GM12878 (cell line): ENCODE measurements around the gene TIPIN. TPM values are rescaled to one million over a fixed set of nuclear protein-coding genes. Genes with fewer than 3 reads are reported as not detected.

ENCODE experiments used
- ATAC-seq: fragments of 200-7000 bp; cut with Tn5 transposase; 3 replicates; pipeline ENCODE4 v1.9.1; 2020; ENCODE audit warnings: mild to moderate bottlenecking, moderate library complexity
- BruUV-seq: library from RNA; stranded (reverse); fragments of 400-500 nt; replicated peaks from 2 replicates; lab custom pipeline; 2021; lab: Mats Ljungman, UMichigan
- CTCF ChIA-PET: fragments of 300-600 bp; sonication (Branson Sonifier 250); formaldehyde crosslinking; extraction: SDS; loops from one replicate; lab custom pipeline; 2021; ENCODE audit warnings: inconsistent platforms; lab: Yijun Ruan, JAX
- POLR2A ChIA-PET: fragments of 350-600 bp; formaldehyde crosslinking; extraction: SDS; loops from one replicate; lab custom pipeline; 2021; ENCODE audit warnings: inconsistent platforms; lab: Charles Lee
- RAD21 ChIA-PET: fragments of 300-600 bp; sonication (Branson Sonifier 250); formaldehyde crosslinking; loops from one replicate; lab custom pipeline; 2023; ENCODE audit warnings: antibody characterized with exemption; ENCODE audit not compliant: unreplicated experiment; lab: Charles Lee
- SMC1A ChIA-PET: fragments of 300-600 bp; sonication (Branson Sonifier 250); formaldehyde crosslinking; loops from one replicate; lab custom pipeline; 2023; ENCODE audit not compliant: unreplicated experiment, uncharacterized antibody; lab: Charles Lee
- DNase-seq: peaks from one replicate; pipeline ENCODE4 v3.0.0-alpha.2; 2011; ENCODE audit warnings: low read depth, low spot score
- FAIRE-seq: peaks from 3 replicates; lab custom pipeline; 2011; peaks lifted over from hg19 to GRCh38; lab: Jason Lieb, UNC
- H2AFZ ChIP-seq: 2 replicates; pipeline ENCODE4 v1.6.0; 2011; ENCODE audit warnings: low read depth, low read length, control low read depth; ENCODE audit not compliant: control insufficient read depth
- H3K27ac ChIP-seq: 2 replicates; pipeline ENCODE4 v1.5.1; 2011; ENCODE audit warnings: control low read depth; ENCODE audit not compliant: control insufficient read depth, insufficient read depth
- H3K27me3 ChIP-seq, 2 experiments: replicated peaks in 1 of 2; 2 replicates each; pipeline versions ENCODE4 v1.6.0 to v1.6.1; 2011; ENCODE audit warnings: low read length in 1 of 2; ENCODE audit not compliant: control insufficient read depth in 2 of 2, insufficient read depth in 2 of 2
- H3K36me3 ChIP-seq, 2 experiments: 2 replicates each; pipeline ENCODE4 v1.5.1; 2011; ENCODE audit warnings: low read length in 1 of 2; ENCODE audit not compliant: control insufficient read depth in 2 of 2, insufficient read depth in 2 of 2
- H3K4me1 ChIP-seq: 2 replicates; pipeline ENCODE4 v1.6.1; 2011; ENCODE audit warnings: mild to moderate bottlenecking, low read length, moderate library complexity, mixed read lengths; ENCODE audit not compliant: control insufficient read depth, insufficient read depth
- H3K4me2 ChIP-seq: 2 replicates; pipeline ENCODE4 v1.6.0; 2011; ENCODE audit warnings: control low read depth; ENCODE audit not compliant: control insufficient read depth, insufficient read depth
- H3K4me3 ChIP-seq: fragments of 200-600 bp; sonication (generic); 2 replicates; pipeline ENCODE4 v1.5.1; 2016
- H3K79me2 ChIP-seq: 2 replicates; pipeline ENCODE4 v1.6.0; 2011; ENCODE audit warnings: low read length; ENCODE audit not compliant: control insufficient read depth, insufficient read depth
- H3K9ac ChIP-seq: 2 replicates; pipeline ENCODE4 v1.8.0; 2011; ENCODE audit warnings: low read length, control low read depth, mixed read lengths; ENCODE audit not compliant: control insufficient read depth, insufficient read depth
- H3K9me3 ChIP-seq: replicated peaks from 3 replicates; pipeline ENCODE4 v1.5.1; 2011; ENCODE audit warnings: mild to moderate bottlenecking, low read length; ENCODE audit not compliant: control insufficient read depth, insufficient read depth
- H4K20me1 ChIP-seq: 2 replicates; pipeline ENCODE4 v1.6.0; 2011; ENCODE audit not compliant: control insufficient read depth, insufficient read depth
- CREB1 ChIP-seq: IDR thresholded peaks from 2 replicates; pipeline ENCODE4 v1.6.1; 2012; ENCODE audit warnings: low read depth, mild to moderate bottlenecking, inconsistent platforms
- RUNX3 ChIP-seq: IDR thresholded peaks from 2 replicates; pipeline ENCODE4 v1.6.1; 2012; ENCODE audit warnings: low read length, inconsistent platforms
- SMAD1 ChIP-seq: fragments of 450-650 bp; IDR thresholded peaks from 2 replicates; pipeline ENCODE4 v1.6.1; 2018; ENCODE audit warnings: mild to moderate bottlenecking, low read depth; ENCODE audit not compliant: partially characterized antibody
- SPI1 ChIP-seq: IDR thresholded peaks from 2 replicates; pipeline ENCODE4 v1.6.1; 2011; ENCODE audit warnings: low read depth, mild to moderate bottlenecking, low read length, moderate library complexity, borderline replicate concordance; ENCODE audit not compliant: insufficient read depth
- TBL1XR1 ChIP-seq: IDR thresholded peaks from 2 replicates; pipeline ENCODE4 v1.6.1; 2012; ENCODE audit warnings: low read depth, low read length, improper control_type of control experiment
- TCF12 ChIP-seq: IDR thresholded peaks from 2 replicates; pipeline ENCODE4 v1.6.1; 2011; ENCODE audit warnings: low read depth, mild to moderate bottlenecking, low read length
- WGBS: methylation state at CpG from one replicate; pipeline ENCODE4 v1.1.6; 2016; ENCODE audit warnings: low lambda C conversion rate; ENCODE audit not compliant: insufficient replicate concordance, insufficient coverage; ENCODE audit errors: missing lambda C conversion rate; 5-methylcytosine and 5-hydroxymethylcytosine counted together
- in situ Hi-C: fragments of 300-500 bp; cut with MboI; formaldehyde crosslinking; loops from 9 replicates; pipeline ENCODE4 v1.14.3; 2018; ENCODE audit warnings: mixed read lengths
- intact Hi-C: fragments of 100-400 bp; cut with micrococcal nuclease; formaldehyde crosslinking; loops from one replicate; pipeline ENCODE4 v1.14.2; 2022; ENCODE audit not compliant: unreplicated experiment
- polyA plus RNA-seq, 11 experiments: library from polyadenylated mRNA; depleted of rRNA in 4 of 11; unstranded in 6 of 11; stranded (reverse) in 5 of 11; fragments of >200 nt; fragmentation: Nextera tagmentation in 4 of 11; fragmentation: Illumina TruSeq in 1 of 11; extraction: Ambion mirVana in 4 of 11; extraction: Trizol in 1 of 11; gene quantifications; 1 replicate in 1 of 11; 2 replicates in 10 of 11; pipeline versions ENCODE4 v1.2.1 to v1.2.3, GENCODE V29; 2011 to 2016; ENCODE audit warnings: inconsistent platforms in 2 of 11, missing spikeins in 2 of 11, low read depth in 1 of 11
- total RNA-seq, 4 experiments: library from RNA; depleted of rRNA in 3 of 4; stranded (reverse); fragments of >200 nt in 3 of 4; fragmentation: Illumina TruSeq in 1 of 4; extraction: Trizol in 1 of 4; gene quantifications; 2 replicates each; pipeline versions ENCODE4 v1.2.1 to v1.2.3, GENCODE V29; 2013 to 2021
- TF ChIP-seq, protein P1 (sequence below): IDR thresholded peaks from 2 replicates; pipeline ENCODE4 v1.6.1; 2011; ENCODE audit warnings: mild to moderate bottlenecking, low read depth, low read length, moderate library complexity; ENCODE audit not compliant: insufficient replicate concordance
- TF ChIP-seq, protein P2 (sequence below): IDR thresholded peaks from 2 replicates; pipeline ENCODE4 v1.6.1; 2011; ENCODE audit warnings: borderline replicate concordance, low read depth, mild to moderate bottlenecking, moderate library complexity, low read length; ENCODE audit not compliant: insufficient read depth, poor library complexity, severe bottlenecking
- TF ChIP-seq, protein P3 (sequence below): IDR thresholded peaks from 2 replicates; pipeline ENCODE4 v1.6.1; 2012; ENCODE audit warnings: improper control_type of control experiment, low read depth, low read length; ENCODE audit not compliant: insufficient replicate concordance
- TF ChIP-seq, protein P4 (sequence below): IDR thresholded peaks from 2 replicates; pipeline ENCODE4 v1.6.1; 2012; ENCODE audit warnings: low read depth, low read length, improper control_type of control experiment

The TIPIN gene
- total and polyA plus RNA-seq, 10 of the 15 experiments (the other 5 are each of a cell fraction or from before 2014, with no cell fraction given) = 21.1 to 69.2 (median 47.0) TPM

DNA sequence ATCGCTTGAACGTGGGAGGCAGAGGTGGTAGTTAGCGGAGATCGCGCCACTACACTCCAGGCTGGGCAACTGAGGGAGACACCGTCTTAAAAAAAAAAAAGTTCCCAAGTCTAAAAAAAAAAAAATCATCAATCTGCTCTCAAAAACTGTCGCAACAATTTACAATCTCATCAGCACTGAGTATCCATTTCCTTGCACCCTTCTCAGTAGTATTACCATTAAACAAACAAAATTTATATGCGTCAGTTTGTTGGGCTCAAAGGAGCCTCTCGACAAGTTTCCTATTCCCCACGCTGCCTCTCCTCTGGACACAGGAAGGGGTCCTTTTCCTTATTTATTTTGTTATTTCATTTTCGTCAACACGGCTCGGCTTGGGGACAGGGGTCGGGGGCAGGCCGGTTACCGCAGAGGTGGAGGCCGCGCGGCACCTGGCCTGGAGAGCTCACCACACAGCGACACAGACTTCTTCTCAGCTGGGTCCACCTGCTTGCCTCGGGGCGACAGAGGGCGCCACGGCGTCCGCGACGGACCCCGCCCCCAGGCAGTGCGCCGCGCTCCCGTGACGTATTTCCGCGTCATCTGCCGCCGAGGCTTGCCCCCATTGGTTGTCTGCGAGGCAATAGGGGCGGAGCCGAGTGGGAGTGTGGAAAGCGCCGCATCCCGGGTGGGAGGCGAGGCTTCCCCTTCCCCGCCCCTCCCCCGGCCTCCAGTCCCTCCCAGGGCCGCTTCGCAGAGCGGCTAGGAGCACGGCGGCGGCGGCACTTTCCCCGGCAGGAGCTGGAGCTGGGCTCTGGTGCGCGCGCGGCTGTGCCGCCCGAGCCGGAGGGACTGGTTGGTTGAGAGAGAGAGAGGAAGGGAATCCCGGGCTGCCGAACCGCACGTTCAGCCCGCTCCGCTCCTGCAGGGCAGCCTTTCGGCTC, 30.0 kb upstream of the TIPIN start, which contains the start of gene MAP2K1:
Gene MAP2K1 (plus strand): TSS at position 709 of the 920 bp plus-strand sequence. CDS start 436 bp downstream, outside the sequence.
- Histone ChIP-seq H3K27me3 (no peaks in the 10 kb centered on the region), H3K27ac (peak within 1 kb of the TSS; percentile 73), H3K9ac (peak within 1 kb of the TSS; percentile 84), H3K36me3 (no peaks in the 10 kb centered on the region), H3K4me1 (peaks cover 17% of the 10 kb centered on the region; the same call in 1 of the 2 replicates), H2AFZ (peak within 1 kb of the TSS; percentile 81), H3K79me2 (peaks cover 58% of the 10 kb centered on the region), H3K4me2 (peak within 1 kb of the TSS; percentile 80), H3K4me3 (peak within 1 kb of the TSS; percentile 100), H4K20me1 (no peaks in the 10 kb centered on the region), H3K9me3 (no peaks in the 10 kb centered on the region)
- ChIA-PET SMC1A (interaction anchor here (0.6 to 5.0 kb wide), 10 partner anchors 8 to 112 kb away, joined by 3 to 71 read pairs (median 13); partner anchors contain the start of gene SNAPC5), CTCF (interaction anchor here (0.6 to 5.5 kb wide), 11 partner anchors 14 to 1252 kb away, joined by 3 to 90 read pairs (median 9); partner anchors contain the start of genes SNAPC5 and TIPIN), RAD21 (interaction anchor here (0.6 to 7.6 kb wide), 18 partner anchors 16 to 120 kb away, joined by 3 to 119 read pairs (median 5); partner anchors contain the start of genes SNAPC5 and ZWILCH), POLR2A (interaction anchor here (0.7 to 9.7 kb wide), 11 partner anchors 16 to 118 kb away, joined by 3 to 120 read pairs (median 4); partner anchors contain the start of genes RPL4, SNAPC5 and ZWILCH)
- in situ Hi-C loops (no loop called here), intact Hi-C loops (loop anchor here (1.0 kb wide), 3 partner anchors 30 to 111 kb away; partner anchors contain the start of genes SNAPC5 and TIPIN)
- peak; percentile 90 for DNase-seq
- peak; percentile 47 for FAIRE-seq
- 4% methylated on average over 54 of the region's 69 CpGs for WGBS
- BruUV-seq = TSS peak; percentile 88
- peak; percentile 84 for ATAC-seq
- TF ChIP-seq CREB1 (peak; percentile 99), RUNX3 (peak; percentile 68), TBL1XR1 (no peak), SPI1 (no peak; the same call in 1 of the 2 replicates), SMAD1 (no peak), TCF12 (peak; percentile 93)
- TF ChIP-seq, protein P1, sequence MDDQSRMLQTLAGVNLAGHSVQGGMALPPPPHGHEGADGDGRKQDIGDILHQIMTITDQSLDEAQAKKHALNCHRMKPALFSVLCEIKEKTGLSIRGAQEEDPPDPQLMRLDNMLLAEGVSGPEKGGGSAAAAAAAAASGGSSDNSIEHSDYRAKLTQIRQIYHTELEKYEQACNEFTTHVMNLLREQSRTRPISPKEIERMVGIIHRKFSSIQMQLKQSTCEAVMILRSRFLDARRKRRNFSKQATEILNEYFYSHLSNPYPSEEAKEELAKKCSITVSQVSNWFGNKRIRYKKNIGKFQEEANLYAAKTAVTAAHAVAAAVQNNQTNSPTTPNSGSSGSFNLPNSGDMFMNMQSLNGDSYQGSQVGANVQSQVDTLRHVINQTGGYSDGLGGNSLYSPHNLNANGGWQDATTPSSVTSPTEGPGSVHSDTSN = no peak
- TF ChIP-seq, protein P2, sequence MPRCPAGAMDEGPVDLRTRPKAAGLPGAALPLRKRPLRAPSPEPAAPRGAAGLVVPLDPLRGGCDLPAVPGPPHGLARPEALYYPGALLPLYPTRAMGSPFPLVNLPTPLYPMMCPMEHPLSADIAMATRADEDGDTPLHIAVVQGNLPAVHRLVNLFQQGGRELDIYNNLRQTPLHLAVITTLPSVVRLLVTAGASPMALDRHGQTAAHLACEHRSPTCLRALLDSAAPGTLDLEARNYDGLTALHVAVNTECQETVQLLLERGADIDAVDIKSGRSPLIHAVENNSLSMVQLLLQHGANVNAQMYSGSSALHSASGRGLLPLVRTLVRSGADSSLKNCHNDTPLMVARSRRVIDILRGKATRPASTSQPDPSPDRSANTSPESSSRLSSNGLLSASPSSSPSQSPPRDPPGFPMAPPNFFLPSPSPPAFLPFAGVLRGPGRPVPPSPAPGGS = no peak
- TF ChIP-seq, protein P3, sequence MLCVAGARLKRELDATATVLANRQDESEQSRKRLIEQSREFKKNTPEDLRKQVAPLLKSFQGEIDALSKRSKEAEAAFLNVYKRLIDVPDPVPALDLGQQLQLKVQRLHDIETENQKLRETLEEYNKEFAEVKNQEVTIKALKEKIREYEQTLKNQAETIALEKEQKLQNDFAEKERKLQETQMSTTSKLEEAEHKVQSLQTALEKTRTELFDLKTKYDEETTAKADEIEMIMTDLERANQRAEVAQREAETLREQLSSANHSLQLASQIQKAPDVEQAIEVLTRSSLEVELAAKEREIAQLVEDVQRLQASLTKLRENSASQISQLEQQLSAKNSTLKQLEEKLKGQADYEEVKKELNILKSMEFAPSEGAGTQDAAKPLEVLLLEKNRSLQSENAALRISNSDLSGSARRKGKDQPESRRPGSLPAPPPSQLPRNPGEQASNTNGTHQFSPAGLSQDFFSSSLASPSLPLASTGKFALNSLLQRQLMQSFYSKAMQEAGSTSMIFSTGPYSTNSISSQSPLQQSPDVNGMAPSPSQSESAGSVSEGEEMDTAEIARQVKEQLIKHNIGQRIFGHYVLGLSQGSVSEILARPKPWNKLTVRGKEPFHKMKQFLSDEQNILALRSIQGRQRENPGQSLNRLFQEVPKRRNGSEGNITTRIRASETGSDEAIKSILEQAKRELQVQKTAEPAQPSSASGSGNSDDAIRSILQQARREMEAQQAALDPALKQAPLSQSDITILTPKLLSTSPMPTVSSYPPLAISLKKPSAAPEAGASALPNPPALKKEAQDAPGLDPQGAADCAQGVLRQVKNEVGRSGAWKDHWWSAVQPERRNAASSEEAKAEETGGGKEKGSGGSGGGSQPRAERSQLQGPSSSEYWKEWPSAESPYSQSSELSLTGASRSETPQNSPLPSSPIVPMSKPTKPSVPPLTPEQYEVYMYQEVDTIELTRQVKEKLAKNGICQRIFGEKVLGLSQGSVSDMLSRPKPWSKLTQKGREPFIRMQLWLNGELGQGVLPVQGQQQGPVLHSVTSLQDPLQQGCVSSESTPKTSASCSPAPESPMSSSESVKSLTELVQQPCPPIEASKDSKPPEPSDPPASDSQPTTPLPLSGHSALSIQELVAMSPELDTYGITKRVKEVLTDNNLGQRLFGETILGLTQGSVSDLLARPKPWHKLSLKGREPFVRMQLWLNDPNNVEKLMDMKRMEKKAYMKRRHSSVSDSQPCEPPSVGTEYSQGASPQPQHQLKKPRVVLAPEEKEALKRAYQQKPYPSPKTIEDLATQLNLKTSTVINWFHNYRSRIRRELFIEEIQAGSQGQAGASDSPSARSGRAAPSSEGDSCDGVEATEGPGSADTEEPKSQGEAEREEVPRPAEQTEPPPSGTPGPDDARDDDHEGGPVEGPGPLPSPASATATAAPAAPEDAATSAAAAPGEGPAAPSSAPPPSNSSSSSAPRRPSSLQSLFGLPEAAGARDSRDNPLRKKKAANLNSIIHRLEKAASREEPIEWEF = peak; percentile 38
- TF ChIP-seq, protein P4, sequence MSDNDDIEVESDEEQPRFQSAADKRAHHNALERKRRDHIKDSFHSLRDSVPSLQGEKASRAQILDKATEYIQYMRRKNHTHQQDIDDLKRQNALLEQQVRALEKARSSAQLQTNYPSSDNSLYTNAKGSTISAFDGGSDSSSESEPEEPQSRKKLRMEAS = peak; percentile 89
